SHP77 (cell line): ENCODE data around the gene CLK3.

ENCODE experiments used
- DNase-seq, 2 experiments: peaks; one replicate each; lab custom pipeline; 2025; lab: John Stamatoyannopoulos, UW

Gene CLK3

GRCh38 chr15:74603026-74603788 is 12.4 kb upstream of the CLK3 start:
- no peak for DNase-seq

- DNase-seq: no peak
These were observed 11.6 kb upstream of the CLK3 start for GRCh38 chr15:74603789-74604705.

GRCh38 chr15:74604983-74605794 is 10.4 kb upstream of the CLK3 start:
- no peak for DNase-seq

DNA sequence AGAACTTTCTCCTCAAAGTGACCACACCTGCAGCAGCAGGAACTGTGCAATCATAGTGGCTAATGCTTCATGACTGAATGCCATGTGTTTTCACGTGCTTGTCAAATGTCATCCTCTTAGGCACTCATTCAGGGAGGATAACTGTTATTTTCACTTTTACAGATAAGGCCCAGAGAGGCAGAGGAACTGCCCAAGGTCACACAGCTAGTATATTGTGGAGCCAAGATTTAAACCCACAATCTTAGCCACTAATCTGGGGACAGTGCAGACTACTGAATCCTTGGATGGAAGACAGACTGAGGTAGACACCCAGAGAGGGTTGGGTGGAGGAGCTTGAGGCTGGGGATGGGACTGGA is 9.9 kb upstream of the CLK3 start:
- DNase-seq: no peak

- DNase-seq: no peak
These were observed 6.8 kb upstream of the CLK3 start for GRCh38 chr15:74608786-74609185.

DNA sequence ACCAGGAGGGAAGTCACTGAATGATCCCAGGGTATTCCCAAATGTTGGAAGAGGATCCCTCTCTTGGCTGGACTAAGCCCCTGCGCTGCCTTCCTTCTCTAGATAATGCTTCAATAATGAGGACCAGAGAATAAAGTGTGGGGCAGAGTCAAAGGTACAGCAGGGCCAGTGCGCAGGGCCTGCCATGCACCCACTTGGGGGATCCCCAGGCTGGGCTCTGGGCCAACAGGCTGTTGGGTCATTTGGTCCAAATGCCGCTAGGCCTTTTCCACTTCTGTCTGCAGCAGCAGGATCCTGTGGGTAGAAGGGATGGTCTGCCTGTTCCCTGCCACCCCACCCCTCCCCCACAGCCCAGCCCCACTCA is 5.7 kb upstream of the CLK3 start:
- DNase-seq: no peak

GRCh38 chr15:74610302-74610951 is 5.2 kb upstream of the CLK3 start:
- DNase-seq: no peak

GRCh38 chr15:74611341-74611740 is 4.3 kb upstream of the CLK3 start:
- DNase-seq: no peak

DNA sequence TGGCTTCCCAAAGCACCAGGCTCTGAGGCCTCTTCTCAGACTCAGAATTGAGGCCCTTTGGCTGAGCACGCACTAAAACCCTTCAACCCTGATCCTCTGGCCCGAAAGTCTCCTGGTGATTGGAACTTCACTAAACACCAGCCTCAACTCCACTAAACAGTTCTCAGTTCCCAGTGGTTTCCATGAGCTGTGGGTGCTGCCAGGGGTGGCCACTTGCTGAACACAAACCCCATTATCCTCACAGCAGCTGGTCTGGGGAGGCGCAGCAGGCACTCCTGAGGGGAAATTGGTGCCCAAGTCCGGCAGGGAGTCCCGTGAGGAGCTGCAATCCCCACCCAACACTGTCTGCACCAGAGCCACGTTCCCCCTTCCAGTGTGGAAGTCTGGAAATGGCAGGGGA is 3.8 kb upstream of the CLK3 start:
- DNase-seq: no peak

DNA sequence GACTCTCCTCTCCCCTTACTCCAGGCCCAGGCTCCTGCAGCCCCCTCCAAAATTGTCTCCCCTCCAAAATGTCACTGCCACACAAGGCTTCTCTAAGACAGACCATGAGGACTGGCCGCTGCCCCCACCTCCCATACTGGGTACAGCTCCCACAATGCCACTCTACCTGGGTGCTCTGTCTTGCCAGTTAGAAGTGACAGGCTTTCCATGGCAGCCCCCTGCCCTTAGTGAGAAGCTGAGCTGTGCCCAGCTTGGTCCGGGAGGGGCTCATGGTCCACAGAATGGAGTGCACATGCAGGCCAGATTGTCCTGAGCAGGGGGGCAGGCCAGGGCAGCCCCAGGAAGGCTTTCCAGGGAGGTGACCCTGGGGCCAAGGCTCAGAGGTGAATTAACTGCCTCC is 3.0 kb upstream of the CLK3 start:
- DNase-seq: no peak

GRCh38 chr15:74613089-74613952 is 2.3 kb upstream of the CLK3 start:
- no peak for DNase-seq

GRCh38 chr15:74613953-74614743 is 1.5 kb upstream of the CLK3 start:
- DNase-seq: no peak

DNA sequence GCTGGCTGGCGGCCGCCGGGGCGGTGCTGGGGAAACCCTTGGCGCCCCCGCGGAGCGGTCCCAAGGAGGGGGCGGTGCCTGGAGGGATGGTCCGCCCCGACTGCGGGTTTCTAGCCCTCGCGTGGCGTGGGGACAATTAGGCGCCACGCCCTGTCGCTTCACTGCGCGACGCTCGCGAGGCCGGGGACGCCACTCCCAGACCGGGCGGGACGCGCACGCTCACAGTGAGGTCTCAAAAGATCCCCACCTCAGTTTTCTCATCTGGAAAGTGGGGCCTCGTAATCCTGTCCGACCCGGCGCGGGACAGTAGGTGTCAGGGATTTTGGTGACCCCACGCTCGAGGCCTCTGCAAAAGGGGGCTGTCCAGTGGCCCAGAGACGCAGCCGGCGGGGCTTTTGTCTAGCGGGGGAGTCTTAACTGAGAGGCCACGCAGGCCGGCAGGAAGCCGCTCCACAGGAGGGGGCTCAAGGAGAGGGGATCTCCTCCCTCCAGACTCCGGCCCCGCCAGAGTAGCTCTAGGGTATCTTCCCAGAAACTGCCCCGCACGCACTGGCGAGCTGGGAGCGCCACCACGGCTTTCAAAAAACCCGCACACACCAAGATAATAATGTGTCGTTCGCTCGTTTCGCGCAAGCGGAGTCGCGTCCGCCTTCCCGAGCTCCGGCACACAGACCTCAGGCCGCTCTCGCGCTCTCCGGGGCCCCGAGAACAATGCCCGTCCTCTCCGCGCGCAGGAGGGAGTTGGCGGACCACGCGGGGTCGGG is 710 bp upstream of the CLK3 start:
- peak; percentile 26 to 58 for DNase-seq

DNA sequence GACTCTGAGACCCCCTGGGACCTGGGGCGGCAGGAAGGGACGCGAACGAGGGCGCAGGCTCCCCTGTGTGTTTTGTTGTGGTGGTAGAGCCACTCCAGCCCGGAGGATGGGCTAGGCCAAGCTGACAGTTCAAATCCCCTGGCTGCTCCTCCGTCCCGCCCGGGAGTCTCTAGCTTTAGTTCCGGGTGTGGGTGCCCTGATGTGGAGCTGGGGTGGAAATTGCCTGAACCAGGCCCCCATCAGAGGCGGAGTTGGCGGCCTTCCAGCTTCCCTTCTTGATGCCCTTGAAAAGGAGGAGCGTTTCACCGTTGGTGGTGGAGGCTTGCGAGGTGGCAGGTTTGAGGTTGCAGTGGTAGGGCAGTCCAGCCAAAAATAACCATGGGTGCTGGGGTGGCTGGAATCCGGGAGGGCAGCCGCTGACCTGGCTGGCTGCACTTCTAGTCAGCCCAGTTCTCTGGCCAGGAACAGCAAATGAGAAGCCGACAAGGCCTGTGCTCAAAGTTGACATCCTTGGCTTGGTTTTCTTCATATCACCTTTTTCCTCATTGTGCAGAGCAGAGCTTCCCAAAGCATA is 817 bp downstream of the CLK3 start:
- DNase-seq: peak in 1 of 2 experiments; percentile 14

- DNase-seq: no peak
These were observed 1.4 kb downstream of the CLK3 start for GRCh38 chr15:74616996-74617395.

DNA sequence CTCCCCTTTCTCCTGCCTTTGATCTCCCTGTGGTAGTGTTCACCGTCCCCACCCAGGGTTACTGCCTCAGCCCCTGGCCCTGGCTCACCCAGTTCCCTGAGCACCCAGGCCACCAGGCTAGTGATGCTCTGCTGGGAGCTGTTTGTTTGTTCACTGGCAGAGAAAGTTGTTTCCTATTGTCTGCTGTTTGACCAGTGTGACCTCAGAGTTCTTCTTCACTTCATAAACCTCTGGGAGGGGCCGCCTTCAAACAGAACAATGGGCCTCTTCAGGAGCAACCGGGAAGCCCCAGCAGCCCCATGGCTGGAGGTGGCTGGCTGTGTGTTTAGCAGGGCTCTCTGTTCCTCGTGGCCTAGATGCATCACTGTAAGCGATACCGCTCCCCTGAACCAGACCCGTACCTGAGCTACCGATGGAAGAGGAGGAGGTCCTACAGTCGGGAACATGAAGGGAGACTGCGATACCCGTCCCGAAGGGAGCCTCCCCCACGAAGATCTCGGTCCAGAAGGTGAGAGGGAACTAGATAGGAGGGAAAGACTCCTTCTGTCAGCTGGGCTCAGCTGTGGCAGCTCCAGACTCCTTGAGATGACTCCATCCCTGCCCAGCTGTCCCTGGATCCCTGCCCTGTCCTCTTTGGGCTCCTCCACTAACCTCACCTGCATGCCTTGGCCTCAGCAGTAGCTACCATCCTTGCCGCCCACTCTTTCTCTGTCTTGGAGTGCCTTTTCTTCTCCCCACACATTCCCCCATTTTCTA is 3.4 kb downstream of the CLK3 start:
- no peak for DNase-seq

DNA sequence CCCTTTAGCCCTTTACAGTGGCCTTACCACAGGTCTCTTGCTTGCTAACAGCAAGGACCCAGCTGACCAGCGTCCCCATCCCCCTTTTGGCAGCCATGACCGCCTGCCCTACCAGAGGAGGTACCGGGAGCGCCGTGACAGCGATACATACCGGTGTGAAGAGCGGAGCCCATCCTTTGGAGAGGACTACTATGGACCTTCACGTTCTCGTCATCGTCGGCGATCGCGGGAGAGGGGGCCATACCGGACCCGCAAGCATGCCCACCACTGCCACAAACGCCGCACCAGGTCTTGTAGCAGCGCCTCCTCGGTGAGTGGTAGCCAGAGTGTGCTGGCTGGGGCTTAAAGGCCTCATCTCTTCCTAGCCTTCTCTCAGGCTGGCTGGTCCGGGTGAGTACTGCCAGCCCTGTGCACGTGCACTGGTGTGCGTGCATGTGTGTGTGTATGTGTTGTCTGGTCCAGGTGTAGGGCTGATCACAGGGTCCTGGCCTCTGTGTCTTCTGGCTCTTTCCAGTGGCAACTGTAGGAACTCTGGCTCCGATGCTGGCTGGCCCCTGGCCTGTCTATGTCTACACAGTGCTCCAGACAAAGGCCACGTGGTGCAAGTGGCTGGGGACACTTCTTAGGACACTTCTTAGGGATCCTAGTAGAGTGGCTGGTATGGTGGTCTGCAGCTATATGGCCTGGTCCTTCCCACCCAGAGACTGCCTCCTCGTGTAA is 4.4 kb downstream of the CLK3 start:
- DNase-seq: no peak
